Measurements from ENCODE around the gene CRACDL.

The CRACDL gene

DNA sequence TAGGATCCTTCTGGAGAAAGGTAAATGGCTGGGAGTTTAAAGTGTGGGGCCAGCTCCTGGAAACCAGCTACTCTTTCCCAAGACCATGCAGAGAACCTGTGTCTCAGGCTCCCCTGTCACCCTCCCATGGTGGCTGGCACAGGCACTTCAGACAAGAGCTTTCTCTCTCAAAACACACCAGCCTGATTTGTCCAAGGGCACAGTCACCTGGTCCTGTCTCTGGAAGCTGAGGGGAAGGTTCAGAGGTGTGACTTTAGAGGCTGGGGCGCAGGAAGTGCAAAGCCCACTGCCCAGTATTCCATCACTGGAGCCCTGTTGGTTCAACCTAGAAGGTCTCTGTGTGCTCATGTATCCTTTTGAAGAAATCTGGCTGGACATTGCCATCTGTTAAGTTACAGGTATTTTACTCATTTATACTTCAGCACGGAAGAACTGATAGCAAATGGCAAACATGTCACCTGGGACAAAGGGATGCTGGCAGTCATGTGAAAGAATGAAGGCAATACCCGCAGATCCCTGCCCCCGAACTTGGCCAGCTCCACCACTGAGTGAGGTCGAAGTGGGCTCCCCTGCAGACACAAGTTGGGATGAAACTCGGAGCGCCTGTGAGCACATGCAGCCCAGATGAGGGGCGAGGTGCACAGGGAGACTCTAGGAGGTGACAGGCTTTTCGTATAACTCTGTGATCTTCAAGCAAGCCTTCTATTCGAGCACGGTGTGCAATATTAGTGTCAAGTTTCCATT lies 108.2 kb downstream of the CRACDL start:
- H3K4me3 ChIP-seq (ENCODE audit: low read depth, low read length): no peak overlapping the region

DNA sequence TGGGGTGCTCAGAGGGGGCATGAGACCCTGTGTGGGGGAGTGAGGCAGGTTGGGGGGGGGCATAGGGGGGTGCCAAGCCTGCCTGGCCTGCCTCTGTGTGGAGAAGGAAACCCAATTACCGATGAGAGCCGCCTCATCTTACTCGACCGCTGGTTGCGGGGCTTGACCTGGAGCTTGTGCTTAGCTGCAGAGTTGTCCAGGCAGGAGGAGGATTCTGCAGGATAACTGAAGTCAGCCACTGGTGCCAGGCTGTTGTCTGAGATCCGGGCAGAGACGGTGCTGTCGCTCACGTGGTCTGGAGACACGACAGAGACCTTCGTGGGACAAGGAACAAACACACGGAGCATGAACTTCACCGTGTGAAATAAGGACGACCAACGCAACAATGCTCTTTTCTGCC lies 109.2 kb downstream of the CRACDL start:
- H3K4me3 ChIP-seq (ENCODE audit: low read depth, low read length): no peak overlapping the region

DNA sequence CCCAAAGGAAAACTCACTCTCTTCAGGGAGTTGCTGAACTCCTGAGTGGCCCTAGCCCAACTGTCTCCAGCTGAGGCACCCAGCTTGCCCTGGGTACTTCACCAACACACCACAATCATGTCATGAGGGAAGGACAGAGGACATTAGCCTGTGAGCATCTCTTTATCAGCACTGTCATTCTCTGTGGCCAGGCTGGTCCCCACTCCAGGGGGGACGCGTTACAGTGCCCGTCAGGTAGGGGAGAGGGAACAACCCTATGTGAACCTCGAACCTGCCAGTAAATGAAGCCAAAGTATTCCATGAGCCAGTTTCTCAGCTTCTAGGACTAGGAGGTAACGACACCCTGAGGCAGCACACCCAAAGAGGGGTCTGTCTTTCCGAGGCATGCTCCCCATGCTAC lies 110.2 kb downstream of the CRACDL start:
- H3K4me3 ChIP-seq (ENCODE audit: low read depth, low read length): no peak overlapping the region

DNA sequence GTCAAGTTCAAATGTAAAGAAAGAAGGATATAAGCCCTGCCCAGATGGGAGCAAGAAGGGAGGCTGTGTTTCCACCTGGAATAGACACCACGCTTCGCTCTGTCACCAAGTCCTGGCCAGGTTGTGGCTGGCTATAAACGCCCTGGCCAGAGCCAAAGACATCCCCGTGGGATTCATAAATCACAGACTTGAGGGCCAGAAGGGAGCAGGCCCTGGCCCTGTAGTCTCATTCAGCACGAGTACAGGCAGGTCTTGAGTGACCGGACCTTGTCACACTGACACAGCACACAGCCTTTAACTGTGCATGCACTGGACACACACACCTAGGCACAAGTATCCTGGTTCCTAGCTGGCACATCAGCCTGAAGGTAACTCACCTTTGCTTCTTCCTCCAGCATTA lies 110.6 kb downstream of the CRACDL start:
- no peak overlapping the region for H3K4me3 ChIP-seq (ENCODE audit: low read depth, low read length)

DNA sequence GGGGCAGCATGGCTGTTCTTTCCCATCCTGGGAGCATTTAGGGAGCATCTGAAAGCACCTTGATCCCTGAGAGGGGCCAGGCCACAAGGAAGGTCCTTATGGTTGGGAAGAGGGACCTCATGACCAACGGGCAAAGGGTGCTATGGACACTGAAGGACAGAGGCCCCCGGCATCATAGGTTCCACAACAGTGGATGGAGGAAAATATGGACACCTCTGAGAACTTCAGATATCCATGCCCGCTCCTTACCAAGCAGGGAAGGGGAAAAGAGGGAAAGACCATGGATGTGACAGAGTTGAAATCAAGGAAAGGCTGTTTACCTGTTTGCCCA lies 111.0 kb downstream of the CRACDL start:
- H3K4me3 ChIP-seq (ENCODE audit: low read depth, low read length): no peak overlapping the region

DNA sequence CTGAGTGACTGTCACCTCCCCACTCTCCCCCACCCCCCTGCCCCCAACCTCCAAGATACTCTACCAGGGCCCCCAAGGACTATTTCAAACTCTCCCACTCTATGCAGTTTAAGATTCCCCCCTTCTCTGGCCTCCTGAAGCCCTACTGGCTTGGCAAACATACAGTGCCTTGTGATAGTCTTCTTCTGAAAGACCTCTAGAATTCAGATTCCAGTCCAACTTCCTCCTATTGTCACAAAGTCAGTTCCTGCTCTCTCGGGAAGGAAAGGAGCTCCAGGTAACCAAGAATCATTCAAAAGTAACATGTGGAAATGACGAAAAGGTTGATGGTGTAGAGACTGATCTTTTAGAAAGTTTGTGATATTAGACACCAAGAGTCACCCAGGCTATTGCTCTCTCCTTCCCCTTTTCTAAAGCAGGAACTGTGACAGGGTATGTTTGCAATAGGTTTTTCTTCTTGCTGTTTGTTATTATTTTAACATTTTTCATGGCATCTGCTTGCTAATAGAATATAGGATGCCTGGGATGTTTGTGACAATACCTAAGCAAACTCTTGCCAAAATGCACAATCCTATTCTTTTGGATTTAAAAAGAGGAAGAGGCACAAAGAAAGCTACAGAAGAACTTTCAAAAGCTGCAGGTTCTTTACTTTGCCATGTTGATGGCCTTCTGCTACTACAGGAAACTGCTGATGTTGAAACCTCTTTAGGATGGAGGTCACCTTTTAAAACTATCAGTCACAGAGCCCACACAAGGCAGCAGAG lies 111.6 kb downstream of the CRACDL start:
- no peak overlapping the region for H3K4me3 ChIP-seq (ENCODE audit: low read depth, low read length)

DNA sequence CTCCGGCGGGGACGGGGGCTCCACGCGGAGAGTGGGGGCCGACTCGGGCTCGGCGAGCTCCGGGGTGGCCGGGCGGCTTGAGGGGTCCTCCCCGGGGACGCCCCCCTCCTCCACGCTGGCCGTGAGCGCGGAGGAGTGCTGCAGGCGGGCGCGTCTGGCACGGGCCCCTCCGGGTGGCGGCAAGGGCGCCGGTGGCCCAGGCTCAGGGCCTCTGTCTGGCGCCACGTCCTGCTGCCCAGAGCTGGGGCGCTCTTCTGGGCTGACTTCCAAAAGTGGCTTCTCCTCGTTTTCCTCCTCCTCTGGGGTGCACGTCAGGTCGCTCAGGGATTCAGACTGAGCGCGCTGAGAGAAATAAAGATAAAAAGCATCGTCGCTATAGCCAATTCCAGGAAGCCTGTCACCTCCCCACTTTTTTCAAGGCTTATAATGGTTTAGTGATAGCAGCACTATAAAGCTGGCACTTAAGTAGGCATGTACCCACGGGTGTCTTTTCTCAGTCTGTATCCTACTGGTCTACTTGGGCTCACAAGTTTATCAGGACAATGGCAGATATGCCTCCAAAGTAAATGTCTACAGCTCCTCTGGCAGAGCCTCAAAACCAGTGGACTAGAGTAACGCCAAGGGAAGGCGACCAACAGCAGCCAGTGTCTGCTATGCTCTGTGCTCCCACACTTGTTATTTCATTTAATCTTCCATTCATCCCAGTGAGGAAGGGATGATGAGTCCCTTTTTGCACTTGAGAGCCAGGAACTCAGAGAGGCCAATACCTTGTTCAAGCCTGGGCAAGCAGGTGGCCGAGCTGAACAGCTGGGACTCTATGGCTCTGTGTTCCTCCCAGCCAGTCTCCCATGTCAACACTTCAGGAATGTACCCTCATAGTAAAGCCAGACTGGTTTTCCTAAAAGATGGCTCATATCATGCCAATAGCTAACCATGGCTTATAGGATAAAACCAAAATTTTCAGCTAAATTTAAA lies 112.5 kb downstream of the CRACDL start:
- peak overlapping the region; percentile 45 for H3K4me3 ChIP-seq (ENCODE audit: low read depth, low read length)

DNA sequence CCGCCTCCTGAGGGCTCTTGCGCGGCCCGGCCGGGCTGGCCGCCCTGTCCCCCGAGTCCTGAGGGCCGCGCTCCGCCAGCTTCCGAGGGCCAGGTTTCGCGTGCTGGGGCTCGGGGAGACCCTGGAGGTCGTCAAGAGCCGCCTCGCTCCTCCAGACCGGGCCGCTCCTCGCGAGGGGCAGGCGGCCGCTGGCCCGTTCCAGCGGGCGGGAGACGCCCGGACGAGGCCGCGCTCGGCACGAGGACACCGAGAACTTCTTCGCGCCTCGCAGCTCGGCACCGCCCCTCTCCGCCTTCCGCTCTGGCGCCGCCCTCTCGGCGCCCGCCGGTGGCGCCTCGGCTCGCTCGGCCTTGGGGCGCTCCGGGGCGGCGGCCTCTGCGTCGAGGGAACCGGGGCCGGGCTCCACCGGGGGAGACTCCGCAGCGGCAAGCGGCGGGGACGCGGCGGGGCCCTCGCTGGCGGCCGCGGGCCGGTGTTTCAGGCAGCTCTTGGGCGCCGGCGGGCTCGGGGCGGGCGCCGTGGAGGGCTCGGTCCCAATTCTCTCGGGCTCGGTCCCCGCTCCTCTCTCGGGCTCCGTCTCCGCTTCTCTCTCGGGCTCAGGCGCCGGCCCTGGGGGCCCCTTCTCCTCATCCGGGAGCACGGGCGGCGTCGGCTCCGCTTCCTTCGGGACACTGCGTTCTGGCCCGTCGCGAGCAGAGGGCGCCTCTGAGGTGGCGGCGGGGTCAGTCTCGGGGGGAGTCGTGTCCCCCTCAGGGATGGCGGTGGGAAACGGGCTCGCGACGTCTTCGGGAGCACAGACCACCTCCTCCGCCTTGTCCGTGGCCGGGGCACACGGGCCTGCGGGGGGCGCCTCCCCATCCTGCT lies 113.5 kb downstream of the CRACDL start:
- H3K4me3 ChIP-seq (ENCODE audit: low read depth, low read length): peak overlapping the region; percentile 45

DNA sequence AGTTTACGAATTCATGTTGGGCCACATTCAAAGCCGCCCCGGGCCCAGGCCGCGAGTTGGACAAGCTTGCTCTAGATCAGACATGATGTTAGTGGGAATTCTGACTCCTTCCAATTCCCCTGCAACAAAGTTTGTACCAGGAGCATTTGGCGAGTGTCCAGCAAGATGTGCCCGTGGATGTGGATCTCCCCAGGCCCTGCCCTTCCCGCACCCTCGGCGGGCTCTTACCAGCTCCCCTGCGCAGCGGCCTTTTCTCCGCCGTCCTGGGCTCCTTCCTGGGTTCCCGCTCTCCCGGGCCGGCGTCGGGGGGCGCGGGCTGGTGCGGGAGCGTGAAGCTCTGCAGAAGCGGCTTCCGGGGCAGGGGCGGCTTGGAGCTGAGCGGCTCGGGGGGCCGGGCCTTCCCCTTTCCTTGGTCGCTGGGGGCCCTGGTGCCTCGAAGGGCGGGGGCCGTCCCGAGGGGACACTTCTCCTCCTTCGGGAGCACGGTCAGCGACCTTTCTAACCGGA lies 114.3 kb downstream of the CRACDL start:
- no peak overlapping the region for H3K4me3 ChIP-seq (ENCODE audit: low read depth, low read length)

DNA sequence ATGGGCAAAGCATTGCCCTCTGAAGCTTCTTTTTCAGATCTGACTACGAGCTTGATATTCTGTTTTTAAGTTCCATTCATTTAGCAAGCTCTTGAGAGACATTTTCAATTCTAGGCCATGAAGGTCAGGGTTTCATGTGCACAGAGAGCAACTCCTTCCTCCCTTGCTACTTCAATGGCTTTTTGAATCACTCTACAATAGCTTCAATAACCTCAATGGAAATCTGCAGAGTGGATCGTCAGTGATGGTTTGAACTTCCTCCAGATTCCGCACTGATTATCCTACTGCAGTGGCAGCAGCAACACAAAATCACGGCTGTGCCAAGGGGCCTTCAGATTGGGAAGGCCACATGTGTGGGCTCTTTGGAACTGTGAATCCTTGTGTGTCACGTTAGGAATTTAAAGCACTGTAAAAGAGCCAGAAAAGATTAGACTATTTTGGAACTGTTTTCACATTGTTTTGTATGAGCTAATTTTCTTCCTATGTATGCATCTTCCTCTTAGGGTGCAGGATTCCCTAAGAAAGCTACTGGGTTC lies 116.7 kb downstream of the CRACDL start:
- no peak overlapping the region for H3K4me3 ChIP-seq (ENCODE audit: low read depth, low read length)

DNA sequence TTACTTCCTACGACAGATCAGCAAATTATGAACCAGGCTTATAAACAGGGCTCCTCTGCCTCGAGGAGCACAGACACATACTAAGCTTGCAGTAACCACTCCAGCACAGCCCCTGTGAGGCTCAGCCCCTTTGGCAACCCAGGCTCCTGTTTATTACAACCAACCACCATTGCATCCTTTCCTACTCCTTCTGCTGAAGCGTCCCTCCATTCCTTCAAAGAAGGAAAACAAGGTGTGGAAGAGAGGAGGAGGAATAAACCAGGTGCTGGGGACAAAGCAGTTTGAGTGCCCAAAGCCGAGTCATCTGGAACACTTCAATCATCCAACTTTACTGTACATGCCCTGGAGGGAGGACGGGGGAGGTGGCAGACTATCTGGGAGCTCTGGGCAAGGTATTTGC lies 117.9 kb downstream of the CRACDL start:
- no peak overlapping the region for H3K4me3 ChIP-seq (ENCODE audit: low read depth, low read length)

DNA sequence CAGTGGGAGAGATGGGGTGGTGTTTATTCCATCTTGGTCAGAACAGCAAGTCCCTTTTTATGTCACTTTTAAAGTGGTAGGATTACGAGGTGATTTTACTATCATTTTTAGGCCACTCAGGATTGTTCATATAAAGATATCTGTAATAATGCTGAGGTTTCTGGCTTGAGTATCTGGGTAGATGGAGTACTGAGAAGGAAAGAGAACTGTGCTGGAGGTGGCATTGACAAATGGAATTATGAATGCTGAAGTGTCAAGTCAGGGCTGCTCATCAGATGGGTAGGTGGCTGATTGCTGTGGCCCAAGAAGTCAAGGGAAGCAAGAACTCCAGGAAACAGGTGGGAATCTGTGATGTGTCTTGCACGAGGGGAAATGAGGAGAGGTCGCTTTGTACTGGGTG lies 119.7 kb downstream of the CRACDL start:
- no peak overlapping the region for H3K4me3 ChIP-seq (ENCODE audit: low read depth, low read length)

DNA sequence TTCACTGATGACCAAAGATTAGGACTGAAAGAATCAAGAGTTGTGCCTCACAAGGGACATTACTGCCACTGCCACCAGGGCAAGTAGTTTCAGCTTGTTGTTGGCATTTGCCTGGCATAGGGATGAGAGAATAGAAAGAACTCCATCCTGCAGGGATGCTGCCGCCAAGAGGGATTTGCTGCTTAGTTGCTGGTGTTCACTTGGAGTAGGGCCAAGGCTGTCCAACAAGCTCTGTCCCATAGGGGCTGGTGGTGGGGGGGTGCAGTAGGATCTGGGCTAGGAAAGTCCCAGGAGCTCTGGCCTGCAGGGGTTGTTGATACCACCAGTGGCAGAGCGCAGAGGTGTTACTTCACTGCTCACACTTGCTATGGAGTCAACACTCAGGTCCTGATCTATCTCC lies 120.2 kb downstream of the CRACDL start:
- no peak overlapping the region for H3K4me3 ChIP-seq (ENCODE audit: low read depth, low read length)

DNA sequence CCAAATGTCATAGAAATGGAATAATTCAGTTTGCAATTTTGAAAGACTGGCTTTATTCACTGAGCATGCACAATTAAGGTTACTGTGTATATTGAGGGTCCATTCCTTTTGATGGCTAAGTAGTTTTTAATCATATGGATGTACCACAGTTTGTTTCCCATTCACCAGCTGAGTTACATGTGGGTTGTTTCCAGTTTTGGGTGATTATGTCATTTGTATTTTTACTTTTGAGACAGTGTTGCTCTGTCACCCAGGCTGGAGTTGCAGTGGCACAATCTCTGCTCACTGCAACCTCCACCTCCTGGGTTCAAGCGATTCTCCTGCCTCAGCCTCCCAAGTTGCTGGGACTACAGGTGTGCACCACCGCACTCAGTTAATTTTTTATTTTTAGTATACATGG lies 124.3 kb downstream of the CRACDL start:
- H3K4me3 ChIP-seq (ENCODE audit: low read depth, low read length): no peak overlapping the region

DNA sequence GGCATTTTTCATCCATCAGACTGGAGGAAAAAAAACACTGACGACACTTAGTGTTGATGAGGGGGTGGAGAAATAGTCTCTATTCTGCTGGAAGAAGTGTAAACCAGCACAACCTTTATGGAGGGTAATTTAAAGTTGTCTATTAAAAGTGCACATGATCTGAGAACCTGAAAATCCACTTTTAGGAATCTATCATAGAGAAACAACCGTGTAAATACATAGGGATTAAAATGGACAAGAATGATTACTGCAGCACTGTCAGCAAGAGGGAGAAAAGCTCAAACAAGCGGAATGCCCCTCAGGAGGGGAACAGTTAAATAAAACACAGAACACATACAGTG lies 125.5 kb downstream of the CRACDL start:
- no peak overlapping the region for H3K4me3 ChIP-seq (ENCODE audit: low read depth, low read length)

DNA sequence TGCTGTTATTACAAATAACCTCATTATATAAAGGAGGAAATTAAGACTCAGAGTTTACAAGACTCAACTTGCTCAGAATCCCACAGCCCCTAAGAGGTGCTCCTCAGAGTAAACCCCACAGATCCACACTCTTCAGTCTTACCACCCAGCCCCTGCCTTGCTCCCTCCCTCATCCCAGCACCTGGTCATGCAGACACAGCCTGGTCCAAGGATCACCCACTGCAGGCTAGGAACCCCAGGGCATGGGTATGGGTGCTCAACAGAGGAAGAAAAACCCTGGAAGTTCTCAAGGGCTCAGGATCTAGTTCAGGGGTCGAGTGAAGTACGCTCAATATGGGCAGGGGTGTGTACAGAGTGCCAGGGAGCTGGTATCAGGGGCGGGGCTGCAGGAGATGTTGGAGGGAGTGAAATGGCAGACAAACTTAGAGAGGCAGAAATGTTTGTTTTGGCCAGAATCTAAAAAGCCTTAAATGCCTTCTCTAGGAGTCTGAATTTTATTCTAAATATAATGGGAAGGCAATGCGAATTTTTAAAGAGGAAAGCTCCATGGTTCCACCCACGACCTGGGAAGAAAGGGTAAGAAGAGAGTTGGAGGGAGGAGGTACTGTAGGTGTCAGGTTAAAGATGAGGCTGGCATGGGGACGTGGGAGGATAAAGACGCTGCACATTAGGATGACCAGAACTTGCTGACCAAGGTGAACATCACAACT lies 126.0 kb downstream of the CRACDL start:
- no peak overlapping the region for H3K4me3 ChIP-seq (ENCODE audit: low read depth, low read length)

DNA sequence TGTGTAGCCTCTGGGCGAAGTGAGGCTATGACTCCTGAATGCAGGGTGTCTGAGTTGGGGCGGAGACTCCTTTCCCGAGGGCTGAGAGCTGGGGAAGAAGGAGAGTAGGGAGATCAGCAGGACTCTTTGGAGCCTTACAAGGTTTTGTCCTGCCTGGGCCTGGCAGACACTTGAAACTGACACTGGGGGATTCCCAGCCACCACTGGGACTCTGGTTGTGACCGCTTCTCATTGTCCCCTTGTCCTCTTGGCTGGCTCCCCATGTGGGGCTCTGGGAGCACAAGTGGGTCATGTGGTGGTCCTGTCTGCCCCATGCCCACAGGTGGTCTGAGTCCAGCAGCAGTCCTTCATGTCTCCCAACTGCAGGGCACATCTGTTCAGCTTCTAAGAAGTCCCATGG lies 126.9 kb downstream of the CRACDL start:
- no peak overlapping the region for H3K4me3 ChIP-seq (ENCODE audit: low read depth, low read length)

DNA sequence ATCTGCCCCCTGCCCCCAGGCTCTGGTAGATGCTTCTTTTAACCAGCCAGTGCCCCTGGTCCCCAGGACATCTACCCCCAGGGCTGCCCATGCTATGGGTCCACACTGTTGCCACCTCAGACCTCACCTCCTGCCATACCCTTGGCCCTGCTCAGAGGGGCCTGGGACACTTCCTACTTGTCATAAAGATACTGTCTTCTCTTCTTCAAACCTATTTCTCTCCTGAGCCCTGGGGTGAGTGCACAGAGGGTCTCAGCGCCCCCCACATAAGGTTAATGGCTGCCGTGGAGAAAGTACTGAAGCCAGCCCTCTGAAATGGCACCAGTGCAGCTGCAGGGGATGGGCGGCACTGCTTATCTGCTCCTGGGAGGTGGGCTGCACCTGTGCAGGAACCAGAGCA lies 127.5 kb downstream of the CRACDL start:
- H3K4me3 ChIP-seq (ENCODE audit: low read depth, low read length): no peak overlapping the region

DNA sequence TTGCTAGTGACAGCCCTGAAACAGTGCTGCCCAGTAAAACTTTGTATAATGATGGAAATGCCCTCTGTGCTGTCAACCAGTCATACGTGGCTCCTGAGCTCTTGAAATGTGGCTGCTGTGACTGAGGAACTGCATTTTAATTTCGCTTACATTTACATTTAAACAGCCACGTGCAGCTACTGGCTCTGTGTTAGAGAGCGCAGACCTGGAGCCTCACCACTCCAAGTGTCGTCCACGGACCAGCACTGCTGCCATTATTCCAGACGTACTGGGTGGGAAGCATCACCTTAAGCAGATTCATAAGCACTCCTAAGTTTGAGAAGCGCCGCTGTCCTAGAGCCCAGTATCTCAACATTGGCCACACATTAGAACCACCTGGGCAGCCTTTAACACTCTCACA lies 128.1 kb downstream of the CRACDL start:
- H3K4me3 ChIP-seq (ENCODE audit: low read depth, low read length): no peak overlapping the region

DNA sequence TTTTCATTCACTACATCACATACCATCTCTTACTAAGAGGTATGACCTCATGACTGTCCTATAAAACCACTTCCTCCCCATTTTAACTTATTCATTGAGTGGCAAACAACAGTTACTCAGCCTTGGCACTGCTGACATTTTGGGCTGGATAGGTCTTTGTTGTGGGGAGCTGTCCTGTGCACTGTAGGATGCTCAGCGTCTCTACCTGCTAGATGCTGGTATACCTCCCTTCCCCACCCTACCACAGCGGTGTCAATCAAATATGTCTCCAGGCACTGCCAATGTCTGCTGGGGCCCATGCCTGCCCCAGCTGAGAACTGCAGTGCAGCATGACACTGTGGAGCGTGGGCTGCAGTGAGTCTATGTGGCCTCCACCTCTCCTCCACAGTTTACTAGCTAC lies 128.8 kb downstream of the CRACDL start:
- no peak overlapping the region for H3K4me3 ChIP-seq (ENCODE audit: low read depth, low read length)
